ENCODE data around the gene SLC6A19.

GRCh38 chr5:1168796-1169195 lies 32.6 kb upstream of the SLC6A19 start:
- no peak for TF ChIP-seq ZBTB33 (IDR thresholded peaks at IDR 0.05; ENCODE audit: borderline replicate concordance, low read depth)
- no peak for TF ChIP-seq CTCF (IDR thresholded peaks at IDR 0.05)

All from SK-N-SH (cell line).